Stimulated activated CD8-positive, alpha-beta memory T cell treated with anti-CD3 and anti-CD28 coated beads, Interleukin-4, amount 100 ng/mL, for 24 hours (primary cell): ENCODE data around the gene MBD6.
"Not testable (repeated sequence)": the region's sequence is repeated elsewhere in the genome, so short reads cannot be mapped to it uniquely, and the experiment has no call there.

Experiments
- DNase-seq: peaks from one replicate; pipeline ENCODE4 v3.0.0-alpha.2; 2020; ENCODE audit warnings: low read depth

MBD6 gene

GRCh38 chr12:57549909-57550640, 27.5 kb downstream of the MBD6 start, which contains the start of gene KIF5A:
KIF5A (plus strand) TSS chr12:57550044; CDS start chr12:57550272, 228 bp downstream.
- DNase-seq, result peak; percentile 52

- DNase-seq, result no peak
Measured at GRCh38 chr12:57550641-57551549, 28.3 kb downstream of the MBD6 start.

DNA sequence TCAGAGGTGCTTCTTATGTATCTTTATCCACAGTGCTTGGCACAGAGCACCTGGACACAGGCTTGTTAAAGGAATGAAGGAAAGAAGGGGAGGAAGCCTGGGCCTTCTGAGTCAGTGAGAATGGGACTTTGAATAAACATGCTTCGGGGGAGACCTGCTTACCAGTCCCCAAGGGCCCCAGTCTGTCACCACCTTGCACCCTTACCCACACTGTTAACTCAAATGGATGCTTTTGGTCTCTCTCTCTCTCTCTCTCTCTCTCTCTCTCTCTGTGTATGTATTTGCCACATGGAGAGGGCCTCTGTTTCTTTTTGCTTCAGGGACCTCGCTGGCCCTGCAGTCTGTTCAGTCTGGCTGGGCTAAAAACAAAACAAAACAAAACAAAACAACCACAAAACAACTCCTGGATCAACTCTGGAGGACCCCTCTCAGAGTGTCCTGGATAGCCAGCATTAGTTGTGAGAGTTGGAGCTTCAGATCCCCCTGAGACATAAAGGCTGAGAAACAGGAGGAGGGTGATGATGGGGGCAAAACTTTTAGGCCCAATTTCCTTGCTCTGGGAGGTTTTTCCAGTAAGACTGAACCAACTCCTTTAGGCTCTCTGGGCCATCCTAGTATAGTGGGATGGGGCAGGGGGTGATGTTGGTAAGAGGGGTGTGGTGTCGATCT, 29.1 kb downstream of the MBD6 start:
- no peak for DNase-seq

GRCh38 chr12:57552306-57552651, 29.7 kb downstream of the MBD6 start:
- DNase-seq, result no peak

- DNase-seq, result no peak
Measured at GRCh38 chr12:57552835-57553313, 30.2 kb downstream of the MBD6 start.

DNA sequence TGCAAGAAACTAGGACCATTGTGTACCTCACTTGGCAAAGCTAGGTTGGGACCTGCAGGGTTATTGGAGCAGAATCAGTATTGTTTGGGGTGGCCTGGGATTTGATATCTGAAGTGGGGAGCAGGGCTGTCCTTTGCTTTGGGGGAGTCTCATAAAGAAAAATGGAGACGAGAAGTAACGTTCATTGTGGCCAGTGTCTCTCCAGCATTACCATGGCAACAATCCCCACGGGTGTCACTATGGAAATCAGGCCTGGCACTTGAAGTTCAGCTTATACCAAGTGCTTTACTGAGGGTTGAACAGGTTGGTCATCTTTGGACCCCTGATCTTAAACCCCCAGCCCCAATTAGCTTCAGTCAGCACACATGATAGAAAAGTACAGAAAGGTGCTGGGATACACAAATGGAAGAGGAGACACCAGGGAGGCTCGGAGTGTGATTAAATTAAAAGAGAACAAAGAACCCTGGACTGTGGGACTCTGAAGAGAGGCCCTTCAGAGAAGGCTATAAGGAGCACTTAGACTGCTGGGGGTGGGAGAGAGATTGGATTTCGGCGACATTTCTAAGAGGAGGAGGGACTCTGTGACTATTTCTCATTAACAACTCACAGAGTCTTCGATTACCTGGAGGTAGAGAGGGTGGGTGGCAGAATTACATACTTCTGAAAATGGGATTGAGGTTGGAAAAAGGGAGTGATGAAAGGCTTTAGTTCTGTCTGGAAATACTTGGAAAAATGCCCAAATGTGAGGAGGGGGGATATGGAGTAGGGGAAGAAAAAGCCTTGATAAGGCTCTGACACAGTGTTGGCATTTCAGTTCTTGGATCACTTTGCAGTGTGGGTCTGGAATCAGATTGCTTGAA, 30.9 kb downstream of the MBD6 start:
- no peak for DNase-seq

DNA sequence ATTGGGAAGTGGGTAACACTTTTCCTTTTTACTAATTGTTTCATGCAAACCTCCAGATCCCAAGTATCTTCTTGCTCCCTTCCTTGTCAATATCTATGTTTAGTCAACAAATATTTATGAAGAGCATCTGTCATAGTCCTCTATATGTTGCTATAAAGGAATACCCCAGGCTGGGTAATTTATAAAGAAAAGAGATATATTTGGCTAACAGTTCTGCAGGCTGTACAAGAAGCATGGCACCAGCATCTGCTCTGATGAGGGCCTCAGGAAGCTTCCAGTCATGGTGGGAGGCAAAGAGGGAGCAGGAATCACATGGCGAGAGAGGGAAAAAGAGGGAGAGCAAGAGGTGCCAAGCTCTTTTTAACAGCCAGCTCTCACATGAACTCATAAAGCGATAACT, 31.8 kb downstream of the MBD6 start:
- DNase-seq, result no peak

DNA sequence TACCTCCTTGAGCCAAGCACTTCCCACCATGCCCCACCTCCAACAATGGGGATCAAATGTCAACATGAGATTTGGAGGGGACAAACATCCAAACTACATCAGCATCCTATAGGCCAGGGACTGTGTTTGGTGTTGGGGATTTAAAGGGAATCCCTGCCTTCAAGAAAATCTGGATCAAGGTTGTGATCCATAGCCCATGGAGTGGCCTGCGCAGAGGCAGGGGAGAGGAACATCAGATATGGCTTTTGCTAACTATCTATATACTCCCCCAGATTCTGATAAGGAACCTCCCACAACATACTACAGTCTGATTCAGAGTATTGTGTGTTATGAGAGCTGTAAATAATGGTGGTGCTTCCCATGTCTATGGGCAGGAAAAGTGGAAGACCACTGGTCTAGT, 32.3 kb downstream of the MBD6 start:
- no peak for DNase-seq

GRCh38 chr12:57558864-57559263, 36.2 kb downstream of the MBD6 start:
- no peak for DNase-seq

DNA sequence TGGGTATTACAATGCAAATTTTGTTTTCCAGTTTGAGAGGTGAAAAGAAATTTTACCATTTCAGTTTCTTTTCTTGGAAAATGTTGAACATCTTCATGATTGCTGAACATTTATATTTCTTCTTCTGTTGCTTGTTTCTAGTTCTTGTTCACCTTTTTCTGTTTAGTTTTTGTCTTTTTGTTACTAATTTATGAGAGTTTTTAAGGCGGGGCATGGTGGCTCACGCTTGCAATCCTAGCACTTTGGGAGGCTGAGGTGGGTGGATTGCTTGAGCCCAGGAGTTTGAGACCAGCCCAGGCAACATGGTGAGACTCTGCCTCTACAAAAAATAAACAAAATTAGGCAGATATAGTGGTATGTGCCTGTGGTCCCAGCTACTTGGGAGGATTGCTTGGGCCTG, 37.9 kb downstream of the MBD6 start:
- no peak for DNase-seq

- DNase-seq, result not testable (repeated sequence)
Measured at GRCh38 chr12:57561117-57561516, 38.5 kb downstream of the MBD6 start.

DNA sequence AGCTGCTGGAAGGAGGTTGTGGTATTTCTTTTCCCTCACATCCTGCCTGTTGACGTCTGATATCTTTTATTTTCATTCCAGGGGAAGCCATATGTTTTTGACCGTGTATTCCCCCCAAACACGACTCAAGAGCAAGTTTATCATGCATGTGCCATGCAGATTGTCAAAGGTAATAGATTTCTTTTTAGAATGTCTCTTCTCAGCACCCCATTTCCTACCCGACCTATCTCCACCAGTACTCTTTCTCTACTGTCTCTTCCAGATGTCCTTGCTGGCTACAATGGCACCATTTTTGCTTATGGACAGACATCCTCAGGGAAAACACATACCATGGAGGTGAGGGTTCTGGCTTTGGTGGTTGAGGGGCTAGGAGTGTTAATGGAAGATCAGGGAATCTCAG, 40.7 kb downstream of the MBD6 start:
- no peak for DNase-seq

DNA sequence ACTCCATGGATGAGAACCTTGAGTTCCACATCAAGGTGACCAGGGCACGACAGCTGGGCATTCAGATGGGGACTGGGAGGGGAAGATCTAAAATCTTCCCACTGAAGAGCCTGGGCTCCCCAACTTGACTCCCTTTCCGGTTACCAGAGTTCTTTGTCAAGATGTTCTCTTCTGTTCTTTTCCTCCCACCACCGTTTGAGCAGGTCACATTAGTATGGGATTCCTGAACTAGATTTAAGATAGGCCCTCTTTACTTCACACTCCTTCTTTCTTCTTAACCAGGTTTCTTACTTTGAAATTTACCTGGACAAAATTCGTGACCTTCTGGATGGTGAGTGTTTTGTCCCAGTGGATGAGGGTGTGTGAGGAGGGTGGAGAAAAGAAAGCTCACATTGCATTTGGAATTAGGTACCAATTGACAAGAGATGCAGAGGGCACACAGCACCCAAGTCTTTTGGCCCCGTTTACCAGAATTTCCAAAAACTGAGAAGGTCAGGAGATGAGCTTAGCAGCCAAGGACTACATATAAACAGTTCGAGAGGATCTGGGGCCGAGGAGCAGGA, 41.6 kb downstream of the MBD6 start:
- DNase-seq, result no peak

DNA sequence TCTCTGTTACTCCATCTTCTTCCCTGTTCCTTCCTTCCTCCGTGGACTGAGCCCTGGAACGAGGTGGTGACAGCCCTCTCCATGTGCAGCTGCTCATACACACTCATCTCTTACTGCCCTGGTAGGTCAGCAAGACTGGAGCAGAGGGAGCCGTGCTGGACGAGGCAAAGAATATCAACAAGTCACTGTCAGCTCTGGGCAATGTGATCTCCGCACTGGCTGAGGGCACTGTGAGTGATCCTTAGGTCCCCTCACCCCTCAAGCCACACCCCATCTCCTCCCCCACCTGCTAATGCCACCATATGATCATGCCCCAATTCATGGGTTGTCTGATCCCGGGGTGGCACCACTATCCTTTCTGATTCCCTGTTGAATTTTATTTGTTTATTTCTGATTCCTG, 46.2 kb downstream of the MBD6 start:
- no peak for DNase-seq

DNA sequence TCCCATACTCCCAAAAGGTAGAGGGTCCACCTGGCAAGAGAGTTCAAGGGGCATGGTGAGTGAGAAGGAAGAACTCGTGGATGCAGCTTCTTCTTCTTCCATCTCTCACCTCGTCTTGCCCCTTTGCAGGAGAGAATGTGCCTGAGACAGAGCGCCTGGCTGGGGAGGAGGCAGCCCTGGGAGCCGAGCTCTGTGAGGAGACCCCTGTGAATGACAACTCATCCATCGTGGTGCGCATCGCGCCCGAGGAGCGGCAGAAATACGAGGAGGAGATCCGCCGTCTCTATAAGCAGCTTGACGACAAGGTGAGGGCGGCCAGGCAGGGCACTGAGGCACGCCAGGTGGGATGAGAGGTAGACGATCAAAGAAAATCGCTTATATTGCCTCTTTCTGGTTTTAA, 47.2 kb downstream of the MBD6 start:
- DNase-seq, result no peak

GRCh38 chr12:57570438-57570837, 47.8 kb downstream of the MBD6 start:
- not testable (repeated sequence) for DNase-seq

DNA sequence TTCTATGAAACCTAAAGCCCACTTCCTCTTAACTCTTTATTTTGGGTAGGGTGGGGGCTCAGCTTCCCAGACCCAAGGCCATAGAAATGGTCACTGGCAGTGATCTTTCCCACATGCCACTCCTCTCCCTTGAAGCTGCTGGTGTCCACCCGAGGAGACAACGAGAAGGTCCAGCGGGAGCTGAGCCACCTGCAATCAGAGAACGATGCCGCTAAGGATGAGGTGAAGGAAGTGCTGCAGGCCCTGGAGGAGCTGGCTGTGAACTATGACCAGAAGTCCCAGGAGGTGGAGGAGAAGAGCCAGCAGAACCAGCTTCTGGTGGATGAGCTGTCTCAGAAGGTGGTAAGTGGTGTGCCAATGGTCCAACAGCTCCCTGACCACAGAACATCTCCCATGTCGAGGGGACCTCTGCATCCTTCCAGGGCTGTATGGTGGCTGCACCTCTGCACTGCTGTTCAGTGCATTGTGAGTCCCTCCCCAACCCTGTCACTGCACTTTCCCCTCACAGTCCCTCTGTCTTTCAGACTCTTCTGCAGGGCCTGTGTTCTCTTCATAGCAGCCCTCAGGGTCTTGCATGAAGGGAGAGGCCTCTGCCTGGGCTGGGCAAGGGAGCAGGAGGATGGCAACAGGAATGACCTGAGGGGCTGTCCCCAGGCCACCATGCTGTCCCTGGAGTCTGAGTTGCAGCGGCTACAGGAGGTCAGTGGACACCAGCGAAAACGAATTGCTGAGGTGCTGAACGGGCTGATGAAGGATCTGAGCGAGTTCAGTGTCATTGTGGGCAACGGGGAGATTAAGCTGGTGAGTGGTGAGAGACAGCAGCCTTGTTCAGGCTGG, 49.5 kb downstream of the MBD6 start:
- DNase-seq, result no peak

- DNase-seq, result no peak
Measured at GRCh38 chr12:57574795-57575194, 52.2 kb downstream of the MBD6 start.

DNA sequence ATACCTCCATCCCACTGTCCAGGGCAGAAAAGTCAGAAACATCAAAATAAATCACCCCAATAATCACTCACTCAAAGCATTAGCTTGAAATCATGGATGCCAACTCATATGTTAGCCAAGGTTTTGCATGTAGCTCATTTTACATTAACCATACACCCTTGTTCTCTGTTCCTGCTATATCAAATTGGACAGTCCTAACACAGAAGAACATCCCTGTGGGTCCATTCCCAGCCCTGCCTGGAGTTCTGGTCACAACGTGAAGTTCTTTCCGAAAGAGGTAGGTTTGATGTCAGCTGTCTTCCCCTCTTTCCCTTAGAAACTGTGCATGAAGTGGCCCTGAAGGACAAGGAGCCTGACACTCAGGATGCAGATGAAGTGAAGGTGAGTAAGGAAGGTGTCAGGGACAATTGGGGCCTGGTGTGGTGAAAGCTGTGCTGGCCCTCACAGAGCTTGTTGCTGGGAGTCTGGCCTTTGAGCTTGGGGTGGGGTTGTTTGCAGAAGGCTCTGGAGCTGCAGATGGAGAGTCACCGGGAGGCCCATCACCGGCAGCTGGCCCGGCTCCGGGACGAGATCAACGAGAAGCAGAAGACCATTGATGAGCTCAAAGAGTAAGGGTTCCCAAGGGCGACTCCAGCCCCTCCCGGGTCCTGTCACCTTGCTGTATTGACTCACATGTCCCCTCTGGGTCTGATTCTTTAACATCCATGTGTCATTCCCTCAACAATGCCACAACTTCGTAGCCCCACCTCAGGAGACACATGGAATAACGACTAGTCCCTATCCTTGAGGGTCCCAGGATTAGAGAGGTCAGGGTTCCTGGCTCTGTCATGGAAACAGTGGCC, 53.4 kb downstream of the MBD6 start:
- DNase-seq, result no peak
